Fibroblast of villous mesenchyme (primary cell): ENCODE measurements around the gene TLE3. TPM values are rescaled to one million over a fixed set of nuclear protein-coding genes. Genes with fewer than 3 reads are reported as not detected.

Experiments used
- DNase-seq: peaks from one replicate; pipeline ENCODE4 v3.0.0-alpha.2; 2010; ENCODE audit warnings: low read depth
- H3K4me3 ChIP-seq: 2 replicates; pipeline ENCODE4 v1.5.1; 2011; ENCODE audit warnings: low read depth, mild to moderate bottlenecking, low read length
- total RNA-seq: library from RNA; depleted of rRNA; stranded (reverse); fragments of >200 nt; gene quantifications from 2 replicates; pipeline ENCODE4 v1.2.3, GENCODE V29; 2012
- TF ChIP-seq, protein P1 (sequence below): IDR thresholded peaks from 2 replicates; pipeline ENCODE4 v1.5.1; 2012; ENCODE audit warnings: low read depth, mild to moderate bottlenecking, low read length; ENCODE audit not compliant: insufficient read depth

Gene TLE3
- total RNA-seq, 1 donor, result 13.0 TPM

DNA sequence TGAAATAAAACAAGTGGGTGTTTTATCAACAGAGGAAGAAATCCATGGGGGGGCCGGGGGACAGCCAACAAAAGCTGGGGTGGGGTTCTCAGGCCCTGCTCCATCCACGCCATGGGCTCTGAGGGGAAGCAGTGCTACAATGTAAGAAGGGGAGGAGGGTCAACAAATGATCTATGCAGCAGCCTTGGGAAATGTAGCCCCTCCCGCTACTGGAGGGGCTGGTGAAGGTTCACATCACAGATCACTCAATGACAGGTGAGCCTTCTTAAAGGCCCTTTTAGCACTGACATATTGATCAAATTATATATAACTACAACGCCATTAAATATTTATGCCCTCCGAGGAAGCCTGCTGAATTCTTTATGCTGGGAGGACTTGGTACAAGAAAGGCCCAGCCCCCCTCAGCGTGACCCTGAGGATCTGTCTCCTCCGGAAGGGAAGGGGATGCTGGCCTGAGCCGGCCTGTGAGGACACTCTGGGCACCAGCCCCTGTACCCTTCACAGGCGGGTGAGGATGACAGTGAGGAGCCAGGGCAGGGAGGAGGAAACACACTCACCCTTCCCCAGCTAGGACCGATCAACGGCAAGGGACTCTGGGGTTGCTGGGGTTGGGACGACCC is 15.3 kb downstream of the TLE3 start:
- no peak for DNase-seq
- TF ChIP-seq, protein P1, sequence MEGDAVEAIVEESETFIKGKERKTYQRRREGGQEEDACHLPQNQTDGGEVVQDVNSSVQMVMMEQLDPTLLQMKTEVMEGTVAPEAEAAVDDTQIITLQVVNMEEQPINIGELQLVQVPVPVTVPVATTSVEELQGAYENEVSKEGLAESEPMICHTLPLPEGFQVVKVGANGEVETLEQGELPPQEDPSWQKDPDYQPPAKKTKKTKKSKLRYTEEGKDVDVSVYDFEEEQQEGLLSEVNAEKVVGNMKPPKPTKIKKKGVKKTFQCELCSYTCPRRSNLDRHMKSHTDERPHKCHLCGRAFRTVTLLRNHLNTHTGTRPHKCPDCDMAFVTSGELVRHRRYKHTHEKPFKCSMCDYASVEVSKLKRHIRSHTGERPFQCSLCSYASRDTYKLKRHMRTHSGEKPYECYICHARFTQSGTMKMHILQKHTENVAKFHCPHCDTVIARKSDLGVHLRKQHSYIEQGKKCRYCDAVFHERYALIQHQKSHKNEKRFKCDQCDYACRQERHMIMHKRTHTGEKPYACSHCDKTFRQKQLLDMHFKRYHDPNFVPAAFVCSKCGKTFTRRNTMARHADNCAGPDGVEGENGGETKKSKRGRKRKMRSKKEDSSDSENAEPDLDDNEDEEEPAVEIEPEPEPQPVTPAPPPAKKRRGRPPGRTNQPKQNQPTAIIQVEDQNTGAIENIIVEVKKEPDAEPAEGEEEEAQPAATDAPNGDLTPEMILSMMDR, result no peak
- no peak overlapping the region for H3K4me3 ChIP-seq

DNA sequence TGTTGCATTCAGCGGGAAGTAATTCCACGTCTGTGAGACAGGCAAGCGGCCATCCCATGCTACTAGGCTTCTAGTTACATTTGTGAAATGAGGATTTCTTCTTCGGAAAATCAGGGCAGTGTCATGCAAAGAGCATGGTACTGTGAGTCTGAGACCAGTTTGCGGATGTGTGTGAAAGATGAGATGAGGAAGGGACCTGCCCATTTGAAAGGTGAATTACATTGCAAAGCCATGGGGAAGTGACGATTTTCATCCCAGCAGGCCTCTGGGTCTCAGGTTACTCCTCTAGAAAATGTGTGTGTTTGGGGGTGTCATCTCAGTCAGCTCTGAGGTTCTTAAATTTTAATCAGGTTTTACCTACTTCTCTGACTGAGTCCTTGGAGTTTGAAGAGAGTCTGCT is 16.1 kb downstream of the TLE3 start:
- H3K4me3 ChIP-seq, result no peak overlapping the region
- DNase-seq, result no peak
- TF ChIP-seq, protein P1, result no peak

DNA sequence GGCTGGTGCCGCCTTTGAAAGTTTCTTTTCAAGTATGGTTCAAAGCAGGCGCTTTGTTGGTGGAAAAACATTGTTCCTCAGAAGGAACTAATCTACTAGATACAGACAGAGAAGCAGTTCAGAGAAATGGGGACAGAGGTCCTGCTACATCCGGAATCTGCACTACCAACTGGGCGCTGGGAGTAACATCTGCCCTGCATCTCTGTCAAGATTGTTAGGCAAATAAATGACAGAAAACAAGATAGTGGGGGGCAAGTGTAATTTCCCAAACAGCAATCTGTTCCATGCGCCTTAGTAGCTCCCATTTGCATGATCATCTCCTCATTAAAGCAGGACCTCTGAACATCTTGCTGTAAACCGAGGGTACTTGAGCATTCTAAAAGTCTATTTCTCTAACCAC is 17.4 kb downstream of the TLE3 start:
- no peak overlapping the region for H3K4me3 ChIP-seq
- TF ChIP-seq, protein P1, result no peak
- DNase-seq, result no peak

DNA sequence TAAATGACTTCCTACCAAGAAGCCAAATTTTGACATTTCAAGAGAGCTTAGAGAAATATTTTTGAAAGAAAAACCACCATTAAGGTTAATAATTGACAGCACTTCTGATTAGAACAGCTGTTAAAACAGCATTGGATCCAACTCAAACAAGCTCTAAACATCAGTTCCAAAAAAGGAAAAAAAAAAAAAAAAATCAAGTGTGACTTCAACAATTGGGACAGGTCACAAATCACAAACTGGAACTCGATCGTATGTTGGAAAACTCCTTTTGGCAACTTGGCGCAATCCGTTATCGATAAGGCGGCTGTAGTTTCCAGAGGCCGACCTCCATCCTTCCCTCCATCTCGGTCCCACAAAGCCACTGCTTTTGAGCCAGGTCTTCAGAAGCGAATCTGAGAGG is 17.8 kb downstream of the TLE3 start:
- no peak overlapping the region for H3K4me3 ChIP-seq
- DNase-seq, result no peak
- TF ChIP-seq, protein P1, result no peak

DNA sequence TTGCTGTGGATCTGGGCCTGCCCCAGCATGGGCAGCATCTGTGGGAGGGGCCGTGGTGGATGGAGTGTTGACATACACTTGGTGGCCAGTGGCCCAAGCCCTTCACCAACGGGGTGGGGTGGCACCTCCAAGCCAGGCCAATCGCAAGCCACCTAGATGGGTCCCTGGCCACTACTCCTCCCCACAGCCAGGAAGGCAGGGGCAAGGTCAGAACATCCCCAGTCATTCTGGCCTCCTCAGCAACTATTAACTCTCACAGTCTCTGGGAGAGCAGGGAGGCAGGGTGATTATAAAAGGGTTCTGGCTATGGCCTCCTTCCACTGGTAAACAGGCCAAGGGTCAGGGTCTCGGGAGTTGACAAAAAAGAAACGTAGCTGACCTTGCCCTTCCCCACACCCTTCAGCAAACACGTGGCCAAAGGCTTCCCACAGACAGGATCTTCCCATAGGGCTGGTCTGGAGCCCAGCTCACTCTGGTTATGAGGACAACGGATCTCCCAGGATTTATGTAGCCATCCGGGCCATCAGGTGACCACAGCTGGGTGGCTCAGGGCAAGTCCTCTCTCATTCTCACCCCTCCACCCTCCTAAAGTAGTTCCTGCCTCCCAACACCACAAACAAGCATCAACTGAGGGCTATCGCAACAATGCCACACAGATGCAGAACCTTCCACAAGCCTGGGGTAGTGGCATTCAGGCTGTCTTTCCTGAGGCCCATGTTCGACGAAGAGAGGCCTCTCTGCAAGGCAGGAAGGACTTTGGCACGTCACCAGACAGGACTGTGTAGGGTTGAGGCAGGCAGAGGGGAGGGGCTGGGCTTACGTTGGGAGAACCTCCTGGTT is 18.9 kb downstream of the TLE3 start:
- DNase-seq, result no peak
- TF ChIP-seq, protein P1, result no peak

DNA sequence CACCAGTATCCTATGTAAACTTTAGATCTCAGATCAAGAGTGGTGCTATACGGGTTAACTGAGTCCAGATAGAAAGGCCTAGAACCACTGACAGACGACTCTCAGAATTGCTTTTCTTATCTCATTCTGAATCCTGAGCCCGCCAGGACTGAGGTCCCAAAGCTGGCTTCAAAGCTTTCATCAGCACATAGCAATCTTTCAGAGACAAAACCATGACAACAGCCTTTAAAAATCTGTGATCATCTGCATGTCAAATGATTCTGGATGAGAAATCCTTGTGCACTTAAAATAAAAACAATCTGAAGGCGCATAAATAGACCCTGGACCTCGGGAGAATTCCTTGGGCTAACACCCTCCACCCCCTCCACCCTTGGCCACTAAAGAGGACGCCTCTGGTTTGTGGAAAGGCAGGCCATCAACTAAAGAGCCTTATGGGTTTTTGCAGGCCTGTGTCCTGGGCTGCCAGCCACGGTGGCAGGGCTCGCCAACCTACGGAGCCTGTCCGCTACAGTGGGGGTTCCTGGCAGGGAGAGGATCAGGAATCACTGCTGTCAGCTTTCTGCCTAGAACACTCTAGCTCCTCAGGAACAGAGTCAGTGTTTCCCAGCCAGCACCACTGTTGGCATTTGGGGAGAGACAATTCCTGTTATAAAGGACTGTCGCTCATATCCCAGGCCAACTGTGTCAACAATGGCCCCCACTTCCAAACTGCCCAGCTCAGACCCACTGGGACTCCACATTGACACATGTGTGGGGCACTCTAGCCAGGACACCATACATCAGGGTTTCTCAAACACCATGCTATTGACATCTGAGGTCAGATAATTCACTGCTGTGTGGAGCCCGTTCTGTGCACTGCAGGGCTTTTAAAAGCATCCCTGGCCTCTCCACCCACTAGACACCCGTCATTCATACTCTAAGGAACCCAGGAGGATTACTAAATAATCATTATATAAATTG is 20.2 kb downstream of the TLE3 start:
- DNase-seq, result no peak
- no peak overlapping the region for H3K4me3 ChIP-seq

More for the DNA sequence above, 18.9 kb downstream of the TLE3 start:
- H3K4me3 ChIP-seq, result no peak overlapping the region

More for the DNA sequence above, 20.2 kb downstream of the TLE3 start:
- TF ChIP-seq, protein P1, result no peak
